GM21423 (cell line): ENCODE measurements around the gene UAP1L1.
A peak's percentile ranks its signal among the peaks of the same experiment; 100 is the strongest.
"Not testable (repeated sequence)": the region's sequence is repeated elsewhere in the genome, so short reads cannot be mapped to it uniquely, and the experiment has no call there.

Source experiments
- ATAC-seq: cut with Tn5 transposase; IDR thresholded peaks from one replicate; pipeline ENCODE4 v1.9.1; 2021; ENCODE audit warnings: mild to moderate bottlenecking, moderate library complexity; ENCODE audit not compliant: unreplicated experiment

Gene UAP1L1

DNA sequence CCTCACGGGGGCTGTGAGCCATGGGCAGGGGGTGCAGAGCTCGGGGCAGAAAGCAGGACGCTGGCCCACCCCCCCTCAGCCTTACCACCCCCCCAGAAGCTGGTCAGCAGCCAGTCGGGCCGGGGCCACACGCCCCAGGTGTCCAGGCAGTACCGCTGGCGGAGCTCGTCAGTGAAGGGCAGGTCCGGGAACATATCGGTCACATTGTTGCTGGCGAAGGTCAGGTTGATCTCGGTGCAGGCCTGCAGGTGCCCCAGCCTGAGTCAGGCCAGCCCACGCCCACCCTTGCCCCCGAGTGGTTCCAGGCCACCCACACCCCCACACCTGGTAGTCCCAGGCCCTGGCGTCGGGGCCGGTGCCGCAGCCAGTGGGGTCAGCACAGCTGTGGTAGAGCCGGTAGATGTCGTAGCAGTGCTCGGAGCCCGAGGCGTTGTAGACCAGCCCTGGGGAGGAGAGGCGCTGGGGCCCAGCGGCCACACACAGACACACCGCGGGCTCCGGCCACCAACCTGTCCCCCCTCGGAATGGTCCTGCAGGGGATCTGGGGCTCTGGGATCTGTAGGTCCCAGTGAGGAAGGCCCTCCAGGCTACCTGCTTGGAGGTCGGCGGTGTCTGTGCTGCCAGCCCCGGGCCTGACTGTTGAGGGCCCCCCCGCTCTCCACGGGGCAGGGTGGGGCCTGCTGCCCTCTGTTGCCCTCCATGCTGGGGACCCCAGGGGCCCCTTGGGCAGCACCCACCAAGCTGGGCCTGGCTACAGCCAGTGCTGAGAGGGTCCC lies 34.7 kb downstream of the UAP1L1 start:
- ATAC-seq: no peak

DNA sequence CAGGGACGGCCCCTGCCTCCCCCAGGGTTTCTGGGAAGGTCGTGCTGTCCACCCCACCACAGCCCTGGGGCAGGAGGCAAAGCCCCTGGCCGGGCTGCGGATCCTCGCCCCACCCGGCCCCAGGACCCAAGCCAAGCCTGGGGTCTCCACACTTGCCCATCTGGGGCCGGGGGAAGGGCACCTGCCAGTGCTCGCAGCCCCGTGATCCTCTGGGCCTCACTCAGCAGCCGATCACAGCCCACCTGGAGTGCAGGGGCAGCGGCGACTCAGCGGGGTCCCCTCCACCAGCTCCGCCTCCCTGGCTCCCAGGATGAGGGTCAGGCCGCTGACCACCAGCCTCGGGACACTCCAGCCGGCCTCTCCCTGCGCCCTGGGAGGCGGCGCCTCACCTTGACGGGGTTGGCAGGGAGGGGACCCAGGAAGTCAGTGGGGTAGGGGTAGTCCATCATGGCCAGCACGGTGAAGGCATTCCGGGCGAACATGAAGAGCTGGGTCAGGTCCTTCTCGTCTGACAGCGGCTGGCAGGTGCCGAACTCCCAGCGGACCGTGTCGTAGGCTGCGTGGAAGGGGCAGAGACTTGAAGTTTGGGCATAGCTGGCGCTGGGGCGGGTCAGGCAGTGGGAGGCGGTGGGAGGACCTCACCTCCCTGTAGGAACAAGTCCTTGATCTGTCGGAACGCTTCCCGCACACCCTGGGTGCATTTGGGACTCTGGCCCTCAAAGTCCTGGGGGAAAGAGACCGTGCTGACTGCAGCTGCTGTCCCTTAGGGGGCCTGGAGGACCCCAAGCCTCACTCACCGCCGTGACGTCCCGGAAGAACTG lies 35.5 kb downstream of the UAP1L1 start:
- no peak for ATAC-seq

DNA sequence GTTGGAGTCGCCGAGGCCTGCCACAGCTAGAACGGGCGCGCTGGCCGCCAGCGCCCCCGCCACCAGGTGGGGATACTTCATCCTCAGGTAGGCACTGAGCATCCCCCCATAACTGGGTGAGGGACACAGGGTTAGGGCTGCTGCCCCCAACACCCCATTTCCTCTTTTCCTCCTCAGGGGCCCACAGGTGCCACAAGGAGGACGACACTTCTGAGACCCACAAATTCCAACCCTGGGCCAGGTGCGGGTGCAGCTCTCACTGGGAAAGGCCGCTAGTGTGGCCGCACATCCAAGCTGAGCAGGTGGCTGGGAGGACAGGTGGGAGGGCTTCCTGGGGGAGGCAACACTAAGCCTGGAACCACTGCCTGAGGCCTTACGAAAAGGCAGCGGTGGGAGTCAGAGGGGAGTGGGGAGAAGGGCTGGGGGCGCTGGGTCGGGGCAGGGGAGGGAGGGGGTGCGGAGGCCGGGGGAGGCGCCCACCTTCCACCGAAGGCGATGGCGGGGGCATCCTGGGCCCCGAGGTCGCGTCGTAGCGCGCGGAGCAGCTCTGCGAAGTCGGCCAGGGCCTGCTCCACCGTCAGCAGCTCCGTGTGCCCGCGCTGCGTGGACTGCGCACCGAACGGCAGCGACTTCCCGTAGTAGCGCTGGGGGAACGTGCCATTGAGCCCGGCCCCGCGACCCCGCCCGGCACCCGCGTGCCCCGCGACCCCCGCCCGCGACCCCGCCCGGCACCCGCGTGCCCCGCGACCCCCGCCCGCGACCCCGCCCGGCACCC lies 36.3 kb downstream of the UAP1L1 start:
- no peak for ATAC-seq

DNA sequence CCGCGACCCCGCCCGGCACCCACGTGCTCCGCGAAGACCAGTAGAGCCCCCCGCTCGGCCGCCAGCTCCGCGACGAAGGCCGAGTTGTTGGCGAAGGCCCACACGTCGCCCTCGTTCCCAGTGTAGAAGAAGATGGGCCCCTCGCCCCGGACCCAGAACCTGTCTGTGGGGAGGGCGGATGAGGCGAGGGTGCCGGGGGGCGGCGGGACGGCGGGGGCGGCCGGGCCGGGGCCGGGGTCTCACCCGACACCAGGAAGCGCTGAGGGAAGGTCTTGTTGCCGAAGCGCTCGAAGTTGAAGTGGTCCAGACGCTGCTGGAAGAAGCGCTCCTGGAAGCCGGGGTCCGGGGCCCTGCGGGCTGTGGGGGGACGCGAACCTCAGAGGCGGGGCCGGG lies 36.9 kb downstream of the UAP1L1 start:
- ATAC-seq: no peak

DNA sequence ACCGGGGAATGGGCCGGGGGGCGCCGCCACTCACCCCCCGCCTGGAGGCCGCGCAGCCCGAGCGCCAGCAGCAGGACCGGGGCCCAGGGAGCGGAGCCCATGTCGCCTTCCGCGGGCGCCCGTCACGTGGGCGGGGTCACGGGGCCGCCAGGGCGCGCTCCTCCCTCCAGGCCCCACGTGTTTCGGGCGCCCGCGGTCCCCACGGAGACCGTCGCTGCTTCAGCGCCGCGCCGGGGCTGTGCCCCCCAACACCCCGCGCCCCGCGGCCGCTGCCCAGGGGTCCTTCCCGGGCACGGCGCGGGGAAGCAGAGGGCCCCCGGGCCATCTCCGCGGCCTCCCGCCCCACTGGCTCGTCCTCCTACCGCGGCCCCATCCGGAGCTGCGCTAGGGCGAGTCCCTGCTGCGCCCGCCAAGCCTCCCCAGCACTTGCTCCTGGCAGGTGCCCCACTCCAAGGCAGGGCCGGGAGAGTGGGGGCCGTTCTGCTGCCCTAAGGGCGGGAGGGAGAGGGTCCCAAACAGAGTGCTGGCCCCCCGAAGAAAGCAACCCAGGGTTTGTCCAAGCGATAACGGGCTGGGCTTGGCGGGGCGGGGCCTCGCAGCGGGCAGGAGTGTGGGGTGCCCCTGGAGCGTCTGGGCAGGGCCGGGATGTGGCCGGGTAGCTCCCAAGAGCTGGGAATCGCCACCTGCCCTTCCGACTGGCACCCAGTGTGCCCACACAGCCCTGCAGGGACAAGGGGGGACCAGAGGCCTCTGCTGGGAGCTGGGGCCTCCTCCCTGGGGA lies 37.5 kb downstream of the UAP1L1 start, which contains the start of gene DPP7:
DPP7 (minus strand) TSS at position 121 of the 781 bp plus-strand sequence; CDS start at position 101, 20 bp downstream.
- peak; percentile 75 for ATAC-seq

DNA sequence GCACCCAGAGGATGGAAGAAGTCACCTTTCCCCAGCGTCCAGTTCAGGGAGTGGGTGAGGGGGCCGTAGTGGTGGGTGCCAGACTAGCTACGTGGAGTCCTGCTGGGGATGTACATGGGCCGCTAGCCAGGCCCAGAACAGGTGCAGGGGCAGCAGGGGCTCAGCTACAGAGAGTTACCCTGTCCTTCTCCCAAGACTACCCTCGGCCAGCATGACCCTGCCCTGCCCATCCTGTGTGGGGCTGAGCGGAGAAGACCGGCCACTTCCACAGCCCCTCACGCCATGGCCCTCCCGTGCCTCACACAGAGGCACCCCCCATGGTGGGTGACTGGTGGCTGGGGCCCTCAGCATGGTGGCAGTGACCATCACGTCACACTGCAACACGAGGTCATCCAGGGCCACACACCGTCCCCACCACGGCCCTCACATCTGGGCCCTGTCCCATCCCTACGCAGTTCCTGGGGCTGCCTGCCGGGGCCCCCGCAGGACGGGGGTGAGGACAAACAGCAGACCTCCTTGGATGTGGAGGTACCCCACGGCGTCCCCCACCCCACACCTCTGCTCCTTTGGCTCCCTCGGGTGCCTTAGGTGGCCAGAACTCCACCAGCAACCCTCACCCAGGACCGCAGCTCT lies 38.2 kb downstream of the UAP1L1 start:
- ATAC-seq: no peak

DNA sequence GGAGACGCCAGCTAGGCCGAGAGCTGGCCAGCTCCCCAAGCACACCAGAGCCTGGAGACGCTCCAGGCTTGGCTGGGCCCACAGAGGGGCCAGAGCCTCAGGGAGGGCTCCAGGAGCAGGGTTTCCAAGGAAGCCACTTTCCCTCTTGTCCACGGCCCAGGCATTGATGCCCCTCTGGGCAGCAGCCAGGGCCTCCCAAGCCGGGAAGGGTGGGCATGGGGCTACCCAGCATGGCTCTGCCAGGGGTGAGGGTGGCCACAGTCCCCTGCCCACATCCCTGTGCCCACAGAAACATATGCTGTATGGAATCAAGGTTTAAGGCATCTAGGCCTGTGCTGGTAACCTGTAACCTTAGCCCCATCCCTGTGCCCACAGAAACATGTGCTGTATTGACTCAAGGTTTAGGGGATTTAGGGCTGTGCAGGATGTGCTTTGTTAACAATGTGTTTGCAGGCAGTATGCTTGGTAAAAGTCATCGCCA lies 38.8 kb downstream of the UAP1L1 start:
- no peak for ATAC-seq

DNA sequence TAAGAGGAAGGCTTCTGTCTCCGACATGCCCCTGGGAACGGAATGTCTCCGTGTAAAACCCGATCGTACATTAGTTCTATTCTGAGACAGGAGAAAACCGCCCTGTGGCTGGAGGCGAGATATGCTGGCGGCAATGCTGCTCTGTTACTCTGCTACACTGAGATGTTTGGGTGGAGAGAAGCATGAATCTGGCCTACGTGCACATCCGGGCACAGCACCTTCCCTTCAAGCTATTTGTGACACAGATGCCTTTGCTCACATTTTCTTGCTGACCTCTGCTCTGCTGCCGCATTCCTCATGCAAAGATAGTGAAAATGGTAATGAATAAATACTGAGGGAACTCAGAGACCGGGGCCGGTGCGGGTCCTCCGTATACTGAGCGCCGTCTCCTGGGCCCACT lies 39.4 kb downstream of the UAP1L1 start:
- no peak for ATAC-seq

DNA sequence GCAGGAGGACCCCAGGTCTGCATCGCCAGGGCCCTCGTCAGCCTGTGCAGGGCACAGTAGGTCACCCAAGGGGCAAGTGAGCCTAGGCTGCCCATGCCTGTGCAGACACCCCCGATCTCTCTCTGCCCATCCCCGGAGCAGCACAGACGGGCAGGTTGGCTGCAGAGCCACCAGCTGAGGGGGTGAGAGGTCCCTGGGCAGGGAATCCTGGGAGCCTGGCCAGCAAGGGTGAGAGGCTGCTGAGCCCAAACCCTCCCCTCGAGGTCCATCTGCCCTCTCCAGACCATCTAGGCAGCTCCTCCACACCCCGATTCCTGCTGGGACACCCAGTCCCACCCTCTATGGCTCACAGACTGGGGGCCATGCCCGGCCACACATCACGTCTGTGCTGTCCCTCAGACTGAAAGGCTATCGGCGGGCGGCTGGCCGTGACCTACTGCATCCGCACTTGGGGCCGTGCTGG lies 40.0 kb downstream of the UAP1L1 start:
- ATAC-seq: no peak

DNA sequence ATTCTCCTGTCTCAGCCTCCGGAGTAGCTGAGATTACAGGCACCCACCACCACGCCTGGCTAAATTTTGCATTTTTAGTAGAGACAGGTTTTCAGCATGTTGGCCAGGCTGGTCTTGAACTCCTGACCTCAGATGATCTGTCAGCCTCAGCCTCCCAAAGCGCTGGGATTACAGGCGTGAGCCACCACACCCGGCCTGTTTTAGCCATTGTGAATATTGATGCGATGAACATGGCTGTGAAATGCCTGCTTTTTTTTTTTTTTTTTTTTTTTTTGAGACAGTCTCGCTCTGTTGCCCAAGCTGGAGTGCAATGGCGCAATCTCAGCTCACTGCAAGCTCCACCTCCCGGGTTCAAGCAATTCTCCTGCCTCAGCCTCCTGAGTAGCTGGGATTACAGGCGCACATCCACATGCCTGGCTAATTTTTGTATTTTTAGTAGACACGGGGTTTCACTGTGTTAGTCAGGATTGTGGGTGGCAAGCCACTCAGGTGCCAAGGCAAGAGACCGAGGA lies 40.8 kb downstream of the UAP1L1 start:
- ATAC-seq: not testable (repeated sequence)

DNA sequence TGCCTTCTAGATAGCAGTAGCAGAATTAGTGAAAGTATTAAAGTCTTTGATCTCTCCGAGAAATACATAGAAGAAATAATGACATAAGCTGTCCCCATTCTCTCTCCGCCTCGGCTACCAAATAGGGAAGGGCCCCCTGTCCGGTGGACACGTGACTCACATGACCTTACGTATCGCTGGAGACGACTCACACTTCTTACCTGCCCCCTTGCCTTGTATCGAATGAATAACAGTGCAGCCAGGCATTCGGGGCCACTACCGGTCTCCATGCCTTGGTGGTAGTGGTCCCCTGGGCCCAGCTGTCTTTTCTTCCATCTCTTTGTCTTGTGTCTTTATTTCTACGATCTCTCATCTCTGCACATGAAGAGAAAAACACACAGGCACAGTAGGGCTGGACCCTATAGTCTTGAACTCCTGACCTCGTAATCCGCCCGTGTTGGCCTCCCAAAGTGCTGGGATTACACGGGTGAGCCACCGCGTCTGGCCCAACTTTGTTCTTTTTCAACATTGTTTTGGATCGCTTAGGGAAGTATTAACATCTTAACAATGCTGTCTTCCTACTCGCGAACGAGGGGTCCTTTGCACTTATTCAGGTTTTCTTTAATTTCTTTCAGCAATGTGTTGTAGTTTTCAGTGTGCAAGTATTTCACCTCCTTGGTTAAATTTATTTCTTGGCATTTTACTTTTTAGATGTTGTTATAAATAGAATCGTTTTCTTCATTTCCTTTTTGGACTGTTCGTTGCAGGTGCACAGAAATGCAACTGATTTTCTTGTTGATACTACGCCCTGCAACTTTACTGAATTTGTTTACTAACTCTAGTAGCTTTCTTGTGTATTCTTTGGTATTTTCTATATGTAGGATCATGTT lies 44.8 kb downstream of the UAP1L1 start:
- not testable (repeated sequence) for ATAC-seq

DNA sequence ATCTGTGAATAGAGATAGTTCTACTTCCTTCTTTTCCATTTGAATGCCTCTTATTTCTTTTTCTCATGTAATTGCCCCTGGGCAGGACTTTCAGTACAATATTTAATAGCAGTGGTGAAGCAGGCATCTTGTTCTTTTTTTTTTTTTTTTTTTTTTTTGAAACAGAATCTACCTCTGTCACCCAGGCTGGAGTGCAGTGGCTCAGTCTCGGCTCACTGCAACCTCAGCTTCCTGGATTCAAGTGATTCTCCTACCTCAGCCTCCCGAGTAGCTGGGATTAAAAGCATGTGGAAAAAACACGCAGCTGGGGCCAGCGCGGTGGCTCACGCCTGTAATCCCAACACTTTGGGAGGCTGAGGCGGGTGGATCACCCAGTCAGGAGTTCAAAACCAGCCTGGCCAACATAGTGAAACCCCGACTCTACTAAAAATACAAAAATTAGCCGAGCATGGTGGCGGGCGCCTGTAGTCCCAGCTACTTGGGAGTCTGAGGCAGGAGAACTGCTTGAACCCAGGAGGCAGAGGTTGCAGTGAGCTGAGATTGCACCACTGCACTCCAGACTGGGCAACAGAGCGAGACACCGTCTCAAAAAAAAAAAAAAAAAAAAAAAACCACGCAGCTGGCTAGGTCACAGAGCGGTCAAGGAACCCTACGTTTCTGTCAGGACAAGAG lies 45.6 kb downstream of the UAP1L1 start:
- ATAC-seq: not testable (repeated sequence)

DNA sequence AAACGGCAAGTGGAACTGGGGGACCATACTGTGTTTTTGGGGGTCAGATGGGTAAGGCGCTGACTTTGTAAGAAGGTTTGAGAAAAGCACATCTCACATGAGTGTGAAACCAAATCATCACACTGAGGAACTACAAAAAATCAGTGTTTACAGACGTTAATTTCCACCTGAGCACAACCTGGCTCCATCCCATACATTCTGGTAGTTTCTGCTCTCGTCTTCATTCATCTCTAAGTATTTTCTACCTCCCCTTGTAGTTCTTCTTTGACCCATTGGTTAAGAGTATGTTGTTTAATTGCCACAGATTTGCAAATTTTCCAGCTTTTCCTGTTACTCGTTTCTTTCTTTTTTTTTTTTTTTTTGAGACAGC lies 46.1 kb downstream of the UAP1L1 start:
- peak; percentile 44 for ATAC-seq

DNA sequence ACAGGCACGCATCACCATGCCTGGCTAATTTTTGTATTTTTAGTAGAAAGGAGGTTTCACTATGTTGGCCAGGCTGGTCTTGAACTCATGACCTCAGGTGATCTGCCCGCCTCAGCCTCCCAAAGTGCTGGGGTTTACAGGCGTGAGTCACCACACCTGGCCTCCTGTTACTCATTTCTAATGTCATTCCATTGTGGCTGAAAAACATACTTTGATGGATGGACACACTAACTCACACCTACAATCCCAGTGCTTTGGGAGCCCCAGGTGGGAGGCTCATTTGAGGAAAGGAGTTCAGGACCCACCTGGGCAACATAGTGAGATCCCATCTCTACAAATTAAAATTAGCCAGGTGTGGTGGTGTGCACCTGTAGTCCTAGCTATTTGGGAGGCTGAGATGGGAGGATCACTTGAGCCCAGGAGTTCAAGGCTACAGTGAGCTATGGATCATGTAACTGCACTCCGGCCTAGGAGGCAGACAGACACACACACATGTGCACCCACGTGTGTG lies 46.7 kb downstream of the UAP1L1 start:
- not testable (repeated sequence) for ATAC-seq

DNA sequence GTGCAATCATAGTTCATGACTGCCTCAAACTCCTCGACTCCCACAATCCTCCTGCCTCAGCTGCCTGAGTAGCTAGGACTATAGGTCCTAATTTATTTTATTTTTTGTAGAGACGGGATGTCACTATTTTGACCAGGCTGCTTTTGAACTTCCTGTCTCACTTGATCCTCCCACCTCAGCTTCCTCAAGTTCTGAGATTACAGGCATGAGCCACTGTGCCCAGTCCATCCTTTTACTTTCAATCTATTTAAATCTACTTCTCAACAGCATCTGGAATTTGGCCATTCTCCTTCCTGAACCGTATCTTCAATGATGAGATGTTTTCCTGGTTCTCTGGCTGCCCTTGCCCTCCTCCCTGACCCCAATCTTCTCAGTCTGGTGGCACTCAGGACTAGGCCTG lies 49.5 kb downstream of the UAP1L1 start:
- no peak for ATAC-seq

DNA sequence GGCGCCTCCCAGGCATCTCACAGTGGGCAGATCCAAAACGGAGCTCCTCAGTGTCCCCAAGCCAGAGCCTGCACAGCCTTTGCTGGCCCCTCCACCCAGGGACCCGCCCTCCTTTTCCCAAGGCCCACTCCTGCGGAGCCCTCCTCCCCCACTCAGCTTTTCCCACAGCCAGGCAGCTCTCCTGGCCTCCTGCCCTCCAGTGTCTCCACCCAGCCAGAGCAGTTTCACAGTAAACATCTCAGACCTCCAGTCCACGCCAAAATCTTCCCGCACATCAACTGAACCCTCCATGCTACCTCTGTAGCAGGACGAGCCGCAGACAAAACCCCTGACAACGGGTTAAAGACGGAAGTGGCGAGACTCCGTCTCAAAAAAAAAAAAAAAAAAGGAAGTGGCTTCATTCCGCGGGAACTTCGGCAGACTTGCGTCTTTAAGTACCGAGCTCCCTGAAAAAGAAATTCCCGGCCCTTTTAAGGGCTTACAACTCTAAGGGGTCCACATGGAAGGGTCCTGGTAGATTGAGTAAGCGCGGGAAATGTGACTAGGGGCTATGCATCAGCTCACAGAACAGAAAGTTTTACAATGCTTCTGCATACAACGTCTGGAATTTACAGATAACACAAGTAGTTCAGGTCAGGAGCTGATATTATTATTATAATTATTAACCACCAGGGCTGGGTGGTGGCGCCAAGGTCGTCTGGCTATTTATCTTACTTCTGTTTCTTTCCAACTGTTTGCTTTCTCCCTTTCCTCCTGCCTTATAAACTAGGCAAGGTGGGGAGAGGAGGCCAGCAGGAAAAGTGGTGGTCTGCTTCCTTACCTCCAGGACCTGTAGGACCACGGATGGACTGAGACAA lies 50.2 kb downstream of the UAP1L1 start:
- no peak for ATAC-seq
